Activated B cell treated with CpG ODN at 0.5 μM for 24 hours (primary cell): Measurements from ENCODE around the gene FAM186B. TPM values are rescaled to one million over a fixed set of nuclear protein-coding genes. Genes with fewer than 3 reads are reported as not detected.

Experiments used
- ATAC-seq: fragments of 200-7000 bp; cut with Tn5 transposase; one replicate; pipeline ENCODE4 v1.10.0; 2021; ENCODE audit warnings: low read depth, mild to moderate bottlenecking, moderate library complexity
- CTCF ChIA-PET: fragments of 350-600 bp; sonication (Branson Sonifier 250); formaldehyde crosslinking; loops from one replicate; lab custom pipeline; 2021; ENCODE audit warnings: antibody characterized with exemption; lab: Charles Lee
- POLR2A ChIA-PET: fragments of 350-600 bp; sonication (Branson Sonifier 250); formaldehyde crosslinking; loops from one replicate; lab custom pipeline; 2021; ENCODE audit warnings: antibody characterized with exemption; lab: Charles Lee
- DNase-seq: peaks from one replicate; pipeline ENCODE4 v3.0.0; 2022
- H3K27ac Mint-ChIP-seq: one replicate; pipeline ENCODE4 v1.8.0; 2020; ENCODE audit warnings: mixed read lengths
- H3K27me3 Mint-ChIP-seq: one replicate; pipeline ENCODE4 v1.8.0; 2021; ENCODE audit warnings: mixed read lengths
- H3K36me3 Mint-ChIP-seq: one replicate; pipeline ENCODE4 v1.8.0; 2021; ENCODE audit warnings: low read depth, mixed read lengths
- H3K4me1 Mint-ChIP-seq: one replicate; pipeline ENCODE4 v1.8.0; 2021; ENCODE audit warnings: mixed read lengths
- H3K4me3 Mint-ChIP-seq: one replicate; pipeline ENCODE4 v1.8.0; 2020; ENCODE audit warnings: mild to moderate bottlenecking, mixed read lengths
- H3K9me3 Mint-ChIP-seq: one replicate; pipeline ENCODE4 v1.8.0; 2020; ENCODE audit warnings: mixed read lengths
- intact Hi-C: fragments of 100-400 bp; cut with micrococcal nuclease; formaldehyde crosslinking; loops from one replicate; pipeline ENCODE4 v1.15.1; 2024
- total RNA-seq: library from RNA; stranded (reverse); gene quantifications from 2 replicates; pipeline ENCODE4 v1.2.3, GENCODE V29; 2022
- TF ChIP-seq, protein P1 (sequence below): fragments of 200-600 bp; IDR thresholded peaks from one replicate; pipeline ENCODE4 v1.8.0; 2022; ENCODE audit warnings: antibody characterized with exemption, mild to moderate bottlenecking

The FAM186B gene
- total RNA-seq, 1 donor from 2014 or later: 1.5 TPM

DNA sequence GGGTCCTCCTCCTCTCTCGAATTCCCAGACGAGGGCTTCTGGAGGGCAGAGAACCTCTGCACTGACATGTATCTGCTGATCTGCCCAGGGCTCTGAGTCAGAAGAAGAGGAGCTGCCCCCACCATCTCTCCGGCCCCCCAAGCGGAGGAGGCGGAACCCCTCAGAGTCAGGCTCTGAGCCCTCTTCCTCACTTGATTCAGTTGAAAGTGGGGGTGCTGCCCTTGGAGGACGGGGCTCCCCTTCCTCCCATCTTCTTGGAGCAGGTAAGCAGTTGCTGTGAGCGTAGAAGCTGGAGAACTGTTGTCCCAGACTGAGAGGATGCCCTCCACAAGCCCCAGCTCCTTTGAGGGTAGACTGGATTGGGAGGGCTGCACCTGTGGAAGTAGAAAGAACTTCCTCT, 37.7 kb upstream of the FAM186B start:
- ATAC-seq (no peak), DNase-seq (no peak)
- no peak overlapping the region for H3K27ac Mint-ChIP-seq
- ChIA-PET CTCF (interaction anchor here (0.6 to 14.7 kb wide), 5 partner anchors 13 to 1572 kb away, joined by 3 to 284 read pairs (median 6); partner anchors contain the start of gene FMNL3), POLR2A (interaction anchor here (1.4 to 3.4 kb wide), 4 partner anchors 20 to 66 kb away, joined by 9 to 27 read pairs (median 18); partner anchors contain the start of gene FMNL3)
- TF ChIP-seq, protein P1, sequence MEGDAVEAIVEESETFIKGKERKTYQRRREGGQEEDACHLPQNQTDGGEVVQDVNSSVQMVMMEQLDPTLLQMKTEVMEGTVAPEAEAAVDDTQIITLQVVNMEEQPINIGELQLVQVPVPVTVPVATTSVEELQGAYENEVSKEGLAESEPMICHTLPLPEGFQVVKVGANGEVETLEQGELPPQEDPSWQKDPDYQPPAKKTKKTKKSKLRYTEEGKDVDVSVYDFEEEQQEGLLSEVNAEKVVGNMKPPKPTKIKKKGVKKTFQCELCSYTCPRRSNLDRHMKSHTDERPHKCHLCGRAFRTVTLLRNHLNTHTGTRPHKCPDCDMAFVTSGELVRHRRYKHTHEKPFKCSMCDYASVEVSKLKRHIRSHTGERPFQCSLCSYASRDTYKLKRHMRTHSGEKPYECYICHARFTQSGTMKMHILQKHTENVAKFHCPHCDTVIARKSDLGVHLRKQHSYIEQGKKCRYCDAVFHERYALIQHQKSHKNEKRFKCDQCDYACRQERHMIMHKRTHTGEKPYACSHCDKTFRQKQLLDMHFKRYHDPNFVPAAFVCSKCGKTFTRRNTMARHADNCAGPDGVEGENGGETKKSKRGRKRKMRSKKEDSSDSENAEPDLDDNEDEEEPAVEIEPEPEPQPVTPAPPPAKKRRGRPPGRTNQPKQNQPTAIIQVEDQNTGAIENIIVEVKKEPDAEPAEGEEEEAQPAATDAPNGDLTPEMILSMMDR: no peak
- no peaks in the 10 kb centered on the region for H3K27me3 Mint-ChIP-seq
- H3K4me3 Mint-ChIP-seq: no peak overlapping the region
- intact Hi-C loops: no loop called here
- peaks cover 35% of the 10 kb centered on the region for H3K4me1 Mint-ChIP-seq
- peaks cover 54% of the 10 kb centered on the region for H3K36me3 Mint-ChIP-seq
- H3K9me3 Mint-ChIP-seq: no peaks in the 10 kb centered on the region

DNA sequence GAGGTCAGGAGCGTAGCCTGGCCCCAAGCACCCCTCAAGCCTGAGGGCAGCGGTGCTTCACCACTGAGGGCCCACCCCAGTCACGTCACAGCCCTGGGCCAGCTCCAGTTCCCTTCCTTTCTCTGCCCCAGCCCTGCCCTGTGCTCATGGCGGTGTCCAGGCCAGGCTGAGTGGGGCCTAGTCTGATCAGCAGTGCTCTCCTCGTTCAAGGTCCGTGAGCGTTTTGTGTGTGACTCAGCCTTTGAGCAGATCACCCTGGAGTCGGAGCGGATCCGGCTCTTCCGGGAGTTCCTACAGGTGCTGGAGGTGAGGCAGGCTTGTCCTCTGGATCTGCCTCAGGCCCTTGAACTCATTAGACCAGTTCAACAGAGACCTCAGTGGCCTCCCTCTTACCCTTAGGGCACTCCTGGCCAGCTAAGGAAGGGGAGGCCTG, 36.9 kb upstream of the FAM186B start:
- H3K4me3 Mint-ChIP-seq: no peak overlapping the region
- H3K27ac Mint-ChIP-seq: no peak overlapping the region
- CTCF ChIA-PET: interaction anchor here (14.7 kb wide), 1 partner anchor 67 kb away, joined by 284 read pairs; the partner anchor contains the start of gene FMNL3
- H3K9me3 Mint-ChIP-seq: no peaks in the 10 kb centered on the region
- ATAC-seq (no peak), DNase-seq (no peak)
- POLR2A ChIA-PET: interaction anchor here (1.1 to 3.4 kb wide), 3 partner anchors 64 to 99 kb away, joined by 3 to 27 read pairs (median 8); partner anchors contain the start of genes FMNL3 and TMBIM6
- TF ChIP-seq, protein P1: no peak
- H3K36me3 Mint-ChIP-seq: peaks cover 49% of the 10 kb centered on the region
- intact Hi-C loops: no loop called here
- no peaks in the 10 kb centered on the region for H3K27me3 Mint-ChIP-seq
- peaks cover 39% of the 10 kb centered on the region for H3K4me1 Mint-ChIP-seq

DNA sequence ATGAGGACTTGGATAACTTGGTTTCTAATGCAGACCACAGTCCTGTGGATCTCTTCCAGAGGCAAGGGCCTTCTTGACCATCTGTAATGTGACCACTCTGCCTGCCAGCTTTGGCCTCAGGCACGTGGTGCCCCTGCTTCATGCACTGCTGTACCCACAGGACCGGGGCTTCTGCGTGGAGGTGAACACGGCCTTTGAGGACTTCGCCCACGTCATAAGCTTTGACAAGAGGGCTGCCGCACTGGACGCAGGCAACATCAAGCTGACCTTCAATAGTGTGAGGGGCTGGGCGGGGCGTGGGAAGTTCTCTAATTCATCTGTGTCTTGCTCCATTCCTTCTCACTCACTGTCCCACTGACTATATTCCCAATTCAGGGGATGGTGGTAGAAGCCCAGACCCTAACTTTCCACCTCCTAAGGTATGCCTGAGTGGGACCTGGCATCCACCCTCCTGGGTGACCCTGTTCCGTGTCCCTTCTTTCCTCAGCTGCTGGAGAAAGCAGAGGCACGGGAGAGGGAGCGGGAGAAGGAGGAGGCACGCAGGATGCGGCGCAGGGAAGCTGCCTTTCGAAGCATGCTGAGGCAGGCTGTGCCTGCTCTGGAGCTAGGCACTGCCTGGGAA, 36.4 kb upstream of the FAM186B start:
- Mint-ChIP-seq H3K27ac (peak overlapping the region; percentile 51), H3K27me3 (no peaks in the 10 kb centered on the region)

DNA sequence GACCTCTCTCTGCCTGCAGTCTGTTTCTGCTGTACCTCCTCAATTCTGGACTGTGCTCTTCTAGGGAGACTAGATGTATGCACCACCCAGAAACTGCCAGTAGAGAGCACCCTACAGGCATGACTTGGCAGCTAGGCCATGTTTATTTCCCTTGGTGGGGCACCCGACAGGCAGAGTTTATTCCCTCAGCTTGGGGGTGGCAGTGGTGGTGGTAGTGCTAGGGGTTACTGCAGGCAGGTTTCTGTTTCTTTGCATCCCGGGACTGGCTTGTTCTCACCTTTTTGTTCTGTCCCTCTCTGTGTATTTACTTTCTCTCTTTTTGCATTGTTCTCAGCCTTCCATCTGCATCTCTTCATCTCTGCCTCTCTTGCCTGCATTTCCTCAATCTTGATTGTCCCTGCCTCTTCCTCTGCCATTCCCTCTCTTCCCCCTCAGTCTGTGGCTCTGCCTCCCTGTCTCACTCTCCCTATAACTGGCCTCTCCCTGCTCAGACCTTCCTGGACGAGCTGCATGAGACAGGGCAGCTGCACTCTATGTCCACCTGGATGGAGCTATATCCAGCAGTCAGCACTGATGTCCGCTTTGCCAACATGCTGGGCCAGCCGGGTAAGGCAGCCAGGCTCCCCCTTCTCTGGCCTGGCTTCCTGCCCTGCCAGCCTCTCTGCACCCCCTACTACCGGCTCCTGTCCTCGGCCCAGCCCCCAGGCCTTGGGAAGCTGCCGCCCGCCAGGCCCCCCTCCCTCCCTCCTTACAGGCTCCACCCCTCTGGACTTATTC, 31.7 kb upstream of the FAM186B start:
- Mint-ChIP-seq H3K4me1 (peaks cover 27% of the 10 kb centered on the region), H3K27ac (peak overlapping the region; percentile 22), H3K27me3 (no peaks in the 10 kb centered on the region), H3K4me3 (no peak overlapping the region), H3K9me3 (no peaks in the 10 kb centered on the region), H3K36me3 (peaks cover 4% of the 10 kb centered on the region)
- intact Hi-C loops: loop anchor here (1.0 to 2.0 kb wide), 4 partner anchors 70 to 202 kb away; partner anchors contain the start of gene FMNL3
- POLR2A ChIA-PET: interaction anchor here (0.6 to 2.6 kb wide), 6 partner anchors 14 to 1137 kb away, joined by 3 to 12 read pairs (median 4); partner anchors contain the start of genes PRPF40B, SPATS2 and TMBIM6
- TF ChIP-seq, protein P1: no peak
- ATAC-seq (peak; percentile 94), DNase-seq (peak; percentile 22)
- CTCF ChIA-PET: interaction anchor here (0.7 to 14.7 kb wide), 15 partner anchors 11 to 201 kb away, joined by 3 to 284 read pairs (median 5); partner anchors contain the start of genes FMNL3, PRPF40B and TMBIM6

More for the DNA sequence above, 36.4 kb upstream of the FAM186B start:
- intact Hi-C loops: no loop called here
- H3K9me3 Mint-ChIP-seq: no peaks in the 10 kb centered on the region
- ATAC-seq: no peak
- no peak overlapping the region for H3K4me3 Mint-ChIP-seq
- peaks cover 44% of the 10 kb centered on the region for H3K36me3 Mint-ChIP-seq
- ChIA-PET POLR2A (interaction anchor here (0.7 to 1.9 kb wide), 5 partner anchors 60 to 100 kb away, joined by 3 to 8 read pairs (median 3); partner anchors contain the start of genes FMNL3 and TMBIM6), CTCF (interaction anchor here (14.7 kb wide), 1 partner anchor 68 kb away, joined by 284 read pairs; the partner anchor contains the start of gene FMNL3)
- TF ChIP-seq, protein P1: no peak
- DNase-seq: no peak
- H3K4me1 Mint-ChIP-seq: peaks cover 43% of the 10 kb centered on the region
